NCI-H748 (cell line): ENCODE measurements around the gene PRSS57.
"Not testable (repeated sequence)": the region's sequence is repeated elsewhere in the genome, so short reads cannot be mapped to it uniquely, and the experiment has no call there.

Experiments
- DNase-seq: peaks from one replicate; lab custom pipeline; 2025; ENCODE audit not compliant: unreplicated experiment; lab: John Stamatoyannopoulos, UW

Gene PRSS57

DNA sequence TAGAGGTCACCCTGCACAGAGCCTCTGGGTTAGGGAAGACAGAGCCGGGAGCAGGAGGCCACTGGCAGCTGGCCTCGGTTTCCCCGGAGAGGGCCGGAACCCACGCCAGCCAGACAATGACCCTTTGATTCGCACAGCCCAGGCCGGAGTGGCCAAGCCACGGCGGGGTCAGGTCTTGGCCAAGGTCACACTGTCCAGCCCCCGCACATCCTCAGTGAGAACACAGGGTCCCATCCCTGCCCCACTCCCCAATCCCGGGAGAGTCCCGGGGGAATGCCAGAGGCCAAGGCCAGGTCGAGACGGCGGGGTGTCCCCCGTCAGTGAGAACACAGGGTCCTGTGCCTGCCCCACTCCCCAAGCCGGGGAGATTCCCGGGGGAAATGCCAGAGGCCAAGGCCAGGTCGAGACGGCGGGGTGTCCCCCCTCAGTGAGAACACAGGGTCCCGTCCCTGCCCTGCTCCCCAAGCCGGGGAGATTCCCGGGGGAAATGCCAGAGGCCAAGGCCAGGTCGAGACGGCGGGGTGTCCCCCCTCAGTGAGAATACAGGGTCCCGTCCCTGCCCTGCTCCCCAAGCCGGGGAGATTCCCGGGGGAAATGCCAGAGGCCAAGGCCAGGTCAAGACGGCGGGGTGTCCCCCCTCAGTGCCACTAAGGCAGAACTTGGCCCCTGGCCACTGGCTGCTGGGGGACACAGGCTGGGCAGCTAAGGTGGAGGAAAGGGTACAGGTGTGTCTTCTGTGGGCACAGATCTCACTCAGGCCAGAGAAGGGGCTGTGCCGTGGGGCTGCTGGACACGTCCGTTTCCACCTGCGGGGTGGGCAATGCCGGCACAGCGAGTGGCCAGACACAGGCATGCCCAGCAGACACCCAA is 20.7 kb downstream of the PRSS57 start:
- DNase-seq, result no peak

DNA sequence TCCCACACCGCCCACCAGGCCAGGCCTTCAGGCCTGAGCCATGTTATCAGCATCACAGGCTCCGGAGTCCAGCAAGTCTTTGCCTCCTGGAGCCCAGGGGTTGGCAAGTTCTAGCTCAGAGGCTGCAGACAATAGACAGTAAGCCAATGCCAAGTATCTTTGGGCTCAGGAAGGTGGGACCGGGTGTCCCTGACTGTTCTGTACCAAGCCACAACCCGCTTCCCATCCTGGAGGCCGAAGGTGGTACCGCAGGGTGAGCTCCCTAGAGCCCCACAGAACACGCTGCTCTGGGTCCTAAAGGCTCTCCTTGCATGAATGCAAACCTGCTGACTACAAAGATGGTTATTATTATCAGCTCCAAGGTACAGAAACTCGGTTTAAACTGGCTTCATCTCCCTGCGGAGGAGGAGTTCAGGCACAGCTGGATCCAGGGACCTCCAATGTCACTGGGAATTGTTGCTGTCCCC is 24.6 kb downstream of the PRSS57 start:
- DNase-seq, result no peak

DNA sequence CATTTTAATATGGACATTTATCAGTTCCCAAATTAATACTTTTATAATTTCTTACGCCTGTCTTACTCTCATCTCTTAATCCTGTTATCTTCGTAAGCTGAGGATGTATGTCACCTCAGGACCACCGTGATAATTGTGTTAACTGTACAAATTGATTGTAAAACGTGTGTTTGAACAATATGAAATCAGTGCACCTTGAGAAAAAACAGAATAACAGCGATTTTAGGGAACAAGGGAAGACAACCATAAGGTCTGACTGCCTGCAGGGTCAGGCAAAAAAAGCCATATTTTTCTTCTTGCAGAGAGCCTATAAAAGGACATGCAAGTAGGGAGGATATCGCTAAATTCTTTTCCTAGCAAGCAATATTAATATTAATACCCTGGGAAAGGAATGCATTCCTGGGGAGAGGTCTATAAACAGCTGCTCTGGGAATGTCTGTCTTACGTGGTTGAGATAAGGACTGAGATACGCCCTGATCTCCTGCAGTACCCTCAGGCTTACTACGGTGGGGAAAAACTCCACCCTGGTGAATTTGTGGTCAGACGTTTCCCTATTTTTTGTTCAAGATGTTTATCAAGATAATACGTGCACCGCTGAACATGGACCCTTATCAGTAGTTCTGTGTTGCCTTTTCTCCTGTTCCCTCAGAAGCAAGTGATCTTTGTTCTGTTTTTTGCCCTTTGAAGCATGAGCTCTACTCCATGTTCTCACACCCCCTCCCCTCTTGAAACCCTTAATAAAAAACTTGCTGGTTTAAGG is 26.4 kb downstream of the PRSS57 start:
- not testable (repeated sequence) for DNase-seq

DNA sequence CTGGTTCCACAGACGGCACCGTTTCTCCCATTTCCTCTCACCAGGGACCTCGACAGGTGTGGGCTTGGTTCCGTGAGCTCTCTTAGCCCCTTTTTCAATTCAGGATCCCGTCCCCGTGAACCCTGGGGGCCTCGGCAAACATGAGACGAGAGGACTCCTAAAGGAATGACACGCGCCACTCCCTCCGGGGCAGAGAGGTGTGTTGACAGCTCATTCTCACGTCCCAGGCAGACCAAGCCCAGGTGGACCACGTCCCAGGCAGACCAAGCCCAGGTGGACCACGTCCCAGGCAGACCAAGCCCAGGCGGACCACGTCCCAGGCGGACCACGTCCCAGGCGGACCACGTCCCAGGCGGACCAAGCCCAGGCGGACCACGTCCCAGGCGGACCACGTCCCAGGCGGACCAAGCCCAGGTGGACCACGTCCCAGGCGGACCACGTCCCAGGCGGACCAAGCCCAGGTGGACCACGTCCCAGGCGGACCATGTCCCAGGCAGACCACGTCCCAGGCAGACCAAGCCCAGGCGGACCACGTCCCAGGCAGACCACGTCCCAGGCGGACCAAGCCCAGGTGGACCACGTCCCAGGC is 28.2 kb downstream of the PRSS57 start:
- not testable (repeated sequence) for DNase-seq

DNA sequence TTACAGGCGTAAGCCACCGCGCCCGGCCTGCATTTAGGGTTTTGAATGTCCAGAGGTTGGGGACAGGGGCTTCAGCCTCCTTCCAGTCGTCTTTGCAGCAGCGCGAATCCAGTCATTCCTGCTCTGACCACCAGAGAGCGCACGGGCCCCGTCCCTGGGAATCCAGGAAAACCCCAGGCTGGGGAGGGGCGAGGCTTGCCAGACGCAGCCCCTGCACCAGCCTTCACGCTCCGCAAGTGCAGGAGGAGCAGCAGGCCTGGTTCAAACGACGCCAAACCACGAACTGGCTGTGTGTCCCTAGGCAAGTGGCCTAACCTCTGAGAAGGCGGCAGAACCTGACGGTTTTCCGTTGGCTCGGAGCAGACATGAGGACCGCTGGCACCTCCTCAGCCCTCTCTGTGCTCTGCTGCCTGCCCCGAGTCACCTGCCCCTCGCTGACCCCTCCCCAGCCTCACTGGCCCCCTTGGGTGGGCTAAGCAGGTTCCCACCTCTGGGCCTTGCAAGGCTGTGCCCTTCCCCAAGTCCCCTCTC is 30.3 kb downstream of the PRSS57 start:
- DNase-seq, result peak; percentile 81

DNA sequence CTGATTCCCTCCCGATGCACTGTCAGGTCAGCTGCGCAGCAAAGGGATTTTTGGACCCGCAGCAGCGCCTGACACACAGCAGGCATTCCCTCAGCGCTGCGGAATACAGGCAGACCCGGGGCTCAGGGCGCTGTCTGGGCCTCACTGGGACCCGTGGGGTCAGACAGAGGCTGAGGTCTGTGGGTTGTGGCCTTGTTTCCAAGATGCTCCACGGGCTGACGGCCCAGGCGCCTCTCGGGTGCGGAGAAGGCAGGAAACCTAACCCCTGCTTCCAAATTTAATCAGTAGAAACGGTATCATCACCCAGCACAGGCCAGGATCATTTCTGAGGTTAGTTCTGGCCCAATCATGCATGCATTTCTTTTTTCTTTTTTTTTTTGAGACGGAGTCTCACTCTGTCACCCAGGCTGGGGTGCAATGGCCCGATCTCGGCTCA is 31.6 kb downstream of the PRSS57 start:
- DNase-seq, result no peak

DNA sequence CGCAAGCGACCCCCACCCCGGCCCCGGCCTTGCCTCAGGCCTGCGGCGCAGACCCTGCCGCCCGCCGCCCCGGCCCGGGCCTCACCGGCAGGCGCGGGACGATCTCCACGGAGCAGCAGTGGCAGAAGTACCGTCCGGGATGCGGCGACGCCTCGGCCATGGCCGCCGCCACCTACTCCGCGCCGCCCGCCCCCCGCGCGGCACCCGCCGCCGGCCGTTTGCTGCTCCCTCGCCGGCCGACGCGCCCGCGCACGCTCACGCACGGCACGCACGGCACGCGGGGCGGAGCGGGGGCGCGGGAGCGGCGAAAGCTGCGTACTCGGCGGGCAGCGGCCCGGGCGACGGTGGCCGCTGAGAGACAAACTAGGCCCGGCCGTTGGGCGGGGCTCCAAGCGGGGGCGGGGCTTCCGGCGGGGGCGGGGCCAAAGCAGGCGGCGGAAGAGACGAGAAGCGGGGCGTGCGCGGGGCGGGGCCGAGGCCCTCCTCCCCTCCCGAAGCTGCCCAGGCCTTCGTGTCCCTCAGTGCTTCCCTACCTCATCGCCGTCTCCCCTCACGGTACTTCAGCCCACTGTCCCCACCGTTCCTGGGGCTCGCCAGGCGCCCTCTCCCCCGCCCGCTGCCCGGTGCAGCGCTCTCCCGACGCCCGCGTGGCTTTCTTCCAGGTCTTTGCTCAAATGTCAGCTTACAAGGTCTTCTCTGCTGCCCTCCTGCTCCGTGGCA is 32.1 kb downstream of the PRSS57 start, which contains the start of gene RNF126:
Gene RNF126 (minus strand): TSS at position 253 of the 720 bp plus-strand sequence. CDS start 93 bp downstream, at position 160.
- DNase-seq, result peak; percentile 87

DNA sequence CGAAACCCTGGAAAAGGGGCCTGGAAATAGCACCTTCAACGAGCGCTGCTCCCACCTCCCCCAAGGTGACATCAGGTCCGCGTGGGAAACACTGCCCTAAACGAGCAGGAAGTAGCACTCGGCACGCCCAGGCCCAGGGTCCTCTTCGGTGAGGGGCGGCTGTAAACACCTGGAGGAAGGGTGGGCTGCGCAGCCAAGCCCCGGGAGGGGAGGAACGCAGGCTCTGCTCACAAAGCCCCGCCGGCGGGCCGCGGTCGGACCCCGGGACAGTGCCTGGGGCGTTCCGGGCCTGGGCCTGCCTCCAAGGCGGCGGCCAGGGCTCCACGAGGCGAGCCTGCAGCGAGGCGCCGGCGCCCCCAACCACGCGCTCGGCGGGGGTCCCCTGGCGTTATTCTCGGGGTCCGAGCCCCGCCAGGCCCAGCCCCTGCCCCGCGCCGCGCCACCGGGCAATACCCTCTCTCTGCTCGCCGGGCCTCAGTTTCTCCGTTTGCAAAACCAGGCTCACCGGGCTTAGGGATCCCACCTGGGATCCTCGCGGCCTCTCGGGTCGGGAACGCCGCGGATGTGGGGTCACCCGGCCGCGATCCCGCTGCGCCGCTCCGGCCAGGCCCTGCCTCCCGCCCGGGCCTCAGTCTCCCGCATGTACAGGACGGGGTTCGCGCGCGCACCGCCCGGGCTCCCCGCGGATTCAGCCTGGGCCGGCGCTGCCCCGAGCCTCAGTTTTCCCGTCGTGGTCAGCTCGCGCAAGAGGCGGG is 32.9 kb downstream of the PRSS57 start:
- DNase-seq, result peak; percentile 54

DNA sequence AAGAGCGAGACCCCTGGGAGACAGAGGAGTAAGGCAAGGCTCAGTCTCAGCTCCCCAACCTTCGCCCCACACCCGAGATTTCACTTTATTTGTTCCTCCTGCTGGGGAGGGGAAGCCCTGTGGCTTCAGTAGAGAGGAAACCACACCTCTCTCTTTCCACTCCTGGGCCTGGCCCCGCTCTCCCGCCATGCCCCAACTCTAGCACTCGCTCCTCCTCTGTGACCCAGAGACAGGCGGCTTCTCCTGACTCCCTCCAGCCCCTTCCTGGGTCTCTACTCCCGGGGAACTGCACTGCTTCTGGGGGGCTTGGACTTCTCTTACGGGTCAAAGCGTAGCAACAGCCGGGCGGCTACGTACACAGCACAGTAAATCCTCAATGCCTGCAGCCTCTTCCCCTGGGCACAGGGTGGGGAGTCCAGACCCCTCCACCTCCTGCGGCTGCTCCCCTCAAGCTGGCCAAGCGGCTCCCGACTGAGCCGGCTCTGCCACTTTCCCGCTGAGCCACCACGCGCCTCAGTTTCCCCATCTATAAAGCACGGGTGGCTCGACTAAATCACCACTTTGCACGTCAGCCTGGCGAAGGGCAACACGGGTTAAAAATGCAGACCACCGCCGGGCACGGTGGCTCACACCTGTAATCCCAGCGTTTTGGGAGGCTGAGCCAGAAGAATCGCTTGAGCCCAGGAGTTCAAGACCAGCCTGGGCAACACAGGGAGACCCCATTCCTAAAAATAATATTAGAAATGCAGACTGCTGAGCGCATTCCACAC is 33.6 kb downstream of the PRSS57 start:
- DNase-seq, result no peak

DNA sequence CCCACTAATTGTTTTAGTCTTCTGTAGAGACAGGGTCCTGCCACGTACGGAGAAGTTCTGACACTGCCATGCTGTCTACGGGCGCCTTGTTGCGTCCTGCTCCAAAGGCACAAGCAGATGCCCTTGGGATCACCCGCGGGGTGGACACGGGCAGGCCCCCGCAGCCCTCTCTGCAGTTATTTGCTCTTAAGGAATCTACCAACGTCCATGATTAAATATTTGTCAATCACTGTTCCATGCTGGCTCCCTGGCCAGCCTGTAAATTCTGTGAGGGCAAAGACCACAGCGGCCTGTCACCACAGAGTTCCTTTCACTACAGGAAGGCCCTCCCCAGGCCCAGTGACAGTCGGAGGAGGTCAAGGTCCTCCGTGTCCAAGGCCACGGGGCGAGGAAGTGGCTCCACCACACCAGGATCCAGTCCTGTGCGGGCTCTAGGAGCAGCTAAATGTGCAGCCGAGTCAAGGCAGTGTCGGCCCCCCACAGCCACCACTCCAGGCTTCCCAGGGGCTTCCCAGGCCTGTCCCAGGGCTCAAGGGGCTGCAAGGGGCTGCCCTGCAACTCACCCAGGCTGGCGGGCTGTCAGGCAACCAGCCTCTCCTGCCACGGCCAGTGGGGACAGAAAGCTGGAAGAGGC is 34.3 kb downstream of the PRSS57 start:
- no peak for DNase-seq

DNA sequence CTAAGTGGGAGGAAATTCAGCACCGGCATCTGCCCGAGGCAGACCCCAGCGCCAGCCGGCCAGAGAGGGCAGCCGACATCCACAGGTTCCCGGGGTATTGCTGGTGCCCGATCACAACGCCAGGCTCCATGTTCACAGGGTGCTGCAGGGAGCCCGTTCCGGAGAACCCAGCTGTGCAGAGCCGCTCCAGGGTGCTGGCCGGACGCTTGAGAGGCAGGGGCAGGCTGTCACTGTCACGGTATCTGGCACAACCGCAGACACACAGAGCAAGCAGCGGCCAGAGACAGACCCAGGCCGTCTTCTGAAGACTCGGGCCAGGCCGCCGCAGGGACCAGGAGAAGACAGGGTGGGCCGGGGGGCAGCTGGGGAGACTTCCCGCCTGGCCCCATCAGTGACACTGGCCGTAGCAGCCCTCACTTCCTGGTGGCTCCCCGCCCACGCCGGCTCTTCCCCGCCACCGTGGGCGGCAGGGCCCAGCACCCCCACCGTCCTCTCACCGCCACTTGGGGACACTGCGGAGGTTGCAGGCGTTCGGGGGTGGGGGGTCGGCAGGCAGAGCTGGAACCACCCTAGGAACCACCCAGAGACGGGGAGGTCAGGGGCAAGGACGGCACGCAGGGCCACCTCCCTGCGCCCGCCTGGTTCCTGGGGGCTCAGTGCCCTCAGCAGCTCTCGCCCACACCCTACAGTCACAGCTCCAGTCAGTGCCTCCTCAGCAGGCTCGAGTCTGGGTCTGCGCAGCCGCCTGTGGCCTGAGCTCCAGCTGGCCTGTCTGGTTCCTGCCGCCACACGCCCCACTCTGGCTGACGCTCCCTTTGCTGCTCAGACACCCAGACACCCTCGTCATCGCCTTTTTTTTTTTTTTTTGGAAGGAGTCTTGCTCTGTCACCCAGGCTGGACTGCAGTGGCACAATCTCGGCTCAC is 36.1 kb downstream of the PRSS57 start:
- DNase-seq, result no peak

DNA sequence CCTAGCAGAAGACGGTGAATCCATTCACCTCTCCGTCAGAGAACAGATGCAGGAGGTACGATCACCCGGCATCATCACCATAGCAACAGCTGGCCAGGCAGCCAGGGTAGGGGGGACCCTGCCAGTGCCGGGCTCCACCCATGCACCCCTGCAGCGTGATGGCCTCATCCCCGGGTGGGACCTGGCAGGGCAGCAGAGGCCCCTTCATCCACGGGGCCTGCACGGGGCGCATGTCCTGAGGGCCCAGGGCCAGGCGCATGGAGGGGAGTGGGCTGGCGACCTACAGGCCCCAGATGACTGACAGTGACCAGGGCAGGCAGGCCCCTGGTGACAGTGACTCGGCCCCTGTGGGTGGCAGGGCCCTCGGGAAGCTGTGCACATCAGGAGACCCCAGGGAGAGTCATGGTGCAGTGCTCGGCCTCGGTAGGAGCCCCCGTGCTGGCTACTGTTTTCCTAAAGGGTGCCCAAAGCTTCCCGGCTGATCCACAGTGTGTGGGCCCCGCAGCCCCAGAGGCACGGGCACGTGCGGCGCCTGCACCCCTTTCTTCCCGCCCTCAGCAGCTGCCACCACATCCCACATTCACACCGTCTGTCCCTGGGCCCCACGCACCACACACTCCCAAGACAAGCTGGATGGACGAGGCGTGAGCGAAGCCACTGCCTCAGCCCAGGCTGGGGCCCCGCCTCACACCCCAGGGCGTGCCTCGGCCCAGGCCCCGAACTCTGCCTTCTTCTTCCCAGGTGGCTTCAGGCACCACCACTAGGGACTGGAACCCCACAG is 37.0 kb downstream of the PRSS57 start:
- DNase-seq, result no peak

DNA sequence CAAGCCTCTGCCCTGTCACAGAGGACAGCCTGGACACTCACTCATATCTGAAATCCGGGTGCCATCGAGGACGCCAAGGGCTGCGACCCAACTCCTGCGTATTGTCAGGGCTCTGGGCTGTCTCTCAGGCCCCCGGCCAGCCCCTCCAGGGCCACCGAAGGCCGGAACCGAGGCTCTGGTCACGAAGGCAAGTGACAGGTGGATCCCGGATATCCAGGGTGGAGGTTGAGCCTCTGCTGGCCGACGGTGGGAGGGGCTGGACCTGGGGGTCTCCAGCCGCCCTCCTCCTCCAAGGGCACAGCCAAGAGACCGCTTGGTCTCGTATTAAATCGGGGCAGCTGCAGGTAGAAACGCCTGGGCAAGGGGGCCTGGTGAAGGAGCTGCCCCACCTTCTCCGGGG is 37.6 kb downstream of the PRSS57 start:
- no peak for DNase-seq

DNA sequence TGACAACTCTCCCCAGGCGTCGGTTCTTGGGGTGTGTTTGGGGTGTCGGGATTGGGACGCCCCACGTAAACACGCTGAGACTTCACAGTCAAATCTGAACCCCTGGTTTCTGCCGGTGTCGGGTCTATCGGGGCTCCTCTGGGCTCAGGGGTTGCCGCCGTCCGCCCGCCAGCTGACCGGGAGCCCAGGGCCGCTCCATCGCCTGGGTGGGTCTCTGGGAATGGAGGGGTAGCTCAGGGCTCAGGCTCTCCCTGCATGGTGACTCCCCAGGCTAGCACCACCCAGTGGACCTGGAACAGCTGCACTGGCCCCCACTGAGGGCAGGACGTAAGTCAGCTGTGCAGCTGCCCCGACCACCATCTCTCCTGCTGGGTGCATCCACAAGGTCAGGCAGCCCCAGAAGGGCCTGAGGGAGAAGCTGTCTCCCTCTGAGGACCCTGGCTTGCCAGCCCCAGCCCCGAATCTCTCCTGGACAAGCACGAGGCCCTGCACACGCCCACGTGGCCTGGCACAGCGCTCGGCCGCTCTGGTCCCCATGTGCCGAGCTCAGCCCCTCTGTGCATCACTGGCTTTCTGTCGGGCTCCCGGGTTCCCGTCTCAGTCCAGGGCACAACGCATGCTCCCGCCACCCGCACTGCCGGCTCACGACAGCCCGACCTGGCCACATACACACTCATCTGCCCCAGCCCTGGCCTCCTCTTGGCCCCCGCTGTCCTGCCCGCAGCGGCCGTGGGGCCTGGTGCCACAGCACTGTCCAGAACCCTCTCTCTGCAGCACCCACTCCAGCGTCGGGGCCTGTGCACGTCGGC is 38.3 kb downstream of the PRSS57 start:
- no peak for DNase-seq

DNA sequence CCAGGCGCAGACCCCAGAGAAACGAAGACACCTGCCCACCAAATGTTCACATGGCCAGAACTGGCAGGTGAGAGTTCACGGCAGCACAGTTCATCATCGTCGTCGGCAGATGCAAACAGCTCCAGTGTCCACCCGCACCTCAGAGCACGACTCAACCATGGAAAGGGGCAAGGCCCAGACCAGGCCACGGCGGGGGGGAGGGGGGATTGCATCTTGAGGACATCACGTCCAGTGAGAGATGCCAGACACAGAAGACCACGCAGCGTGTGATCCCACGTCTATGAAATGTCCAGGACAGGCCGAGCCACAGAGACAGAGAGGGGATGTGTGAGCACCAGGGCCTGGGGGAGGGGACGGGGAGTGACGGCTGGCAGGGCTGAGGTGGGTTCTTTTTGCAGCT is 39.6 kb downstream of the PRSS57 start:
- no peak for DNase-seq

DNA sequence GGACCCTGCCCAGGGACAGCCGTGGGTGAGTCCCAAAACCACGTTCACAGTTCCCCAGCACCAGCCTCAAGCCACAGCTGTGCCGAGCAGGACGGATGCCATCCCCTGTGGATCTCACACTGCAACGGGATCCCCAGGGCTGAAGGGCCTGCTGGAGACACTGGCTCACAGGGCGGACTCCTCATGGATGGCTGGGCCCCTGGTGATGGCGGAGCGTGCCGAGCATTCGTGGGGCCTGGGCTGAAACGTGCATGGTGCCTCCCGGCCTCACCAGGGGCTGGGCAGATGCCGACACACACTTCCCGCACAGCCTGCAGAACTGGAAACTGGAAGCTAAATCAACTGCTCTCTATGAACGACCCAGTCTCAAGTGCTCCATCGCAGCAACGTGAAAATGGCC is 41.8 kb downstream of the PRSS57 start:
- DNase-seq, result no peak
